ENCODE data around the gene EDAR. TPM values are rescaled to one million over a fixed set of nuclear protein-coding genes. Genes with fewer than 3 reads are reported as not detected.

Gene EDAR
- total RNA-seq, 1 donor from 2014 or later = not detected

DNA sequence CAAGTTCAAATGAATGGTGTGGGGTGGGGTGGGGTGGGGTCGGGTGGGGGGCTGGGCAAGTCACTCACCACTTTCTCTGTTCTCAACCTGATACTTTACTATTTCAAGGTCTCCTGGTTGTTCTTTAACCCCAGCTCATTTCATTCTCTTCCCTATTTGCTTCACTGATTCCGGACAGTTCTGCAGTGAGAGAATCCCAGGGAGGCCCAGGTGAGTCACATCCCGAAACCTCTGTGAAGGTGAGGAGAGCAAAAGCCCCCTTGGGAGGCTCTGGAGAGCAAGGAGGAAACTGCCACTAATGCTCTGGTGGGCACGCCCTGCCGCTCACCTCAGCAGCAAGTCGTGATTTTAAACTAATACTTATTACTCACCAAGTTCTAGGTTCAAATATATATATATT lies 8.9 kb downstream of the EDAR start:
- DNase-seq (ENCODE audit: low read depth) = no peak
- Histone ChIP-seq H3K27ac (ENCODE audit: low read depth, low read length) (no peak overlapping the region), H3K36me3 (ENCODE audit: insufficient read depth, low read length) (no peaks in the 10 kb centered on the region), H3K9ac (ENCODE audit: low read length) (no peak overlapping the region), H3K4me1 (ENCODE audit: insufficient read depth, low read length) (no peaks in the 10 kb centered on the region), H3K4me2 (ENCODE audit: low read length) (no peak overlapping the region), H3K79me2 (ENCODE audit: insufficient read depth, low read length) (no peaks in the 10 kb centered on the region), H4K20me1 (ENCODE audit: insufficient read depth, low read length) (no peaks in the 10 kb centered on the region), H2AFZ (ENCODE audit: low read depth, low read length) (no peak overlapping the region), H3K4me3 (ENCODE audit: insufficient read depth, low read depth, low read length) (no peak overlapping the region), H3K27me3 (ENCODE audit: insufficient read depth, low read length) (peaks cover 52% of the 10 kb centered on the region), H3K9me3 (ENCODE audit: insufficient read depth, low read depth, low read length) (no peaks in the 10 kb centered on the region)
- Mint-ChIP-seq H3K36me3 (ENCODE audit: low read depth, unreplicated experiment) (no peaks in the 10 kb centered on the region), H3K27ac (ENCODE audit: unreplicated experiment) (no peak overlapping the region), H3K27me3 (ENCODE audit: low read depth, unreplicated experiment) (peaks cover 77% of the 10 kb centered on the region), H3K4me1 (ENCODE audit: low read depth, unreplicated experiment) (peaks cover 4% of the 10 kb centered on the region), H3K9me3 (ENCODE audit: unreplicated experiment) (peaks cover 6% of the 10 kb centered on the region), H3K4me3 (ENCODE audit: unreplicated experiment) (no peak overlapping the region)
- FAIRE-seq = no peak
- TF ChIP-seq, protein P1, sequence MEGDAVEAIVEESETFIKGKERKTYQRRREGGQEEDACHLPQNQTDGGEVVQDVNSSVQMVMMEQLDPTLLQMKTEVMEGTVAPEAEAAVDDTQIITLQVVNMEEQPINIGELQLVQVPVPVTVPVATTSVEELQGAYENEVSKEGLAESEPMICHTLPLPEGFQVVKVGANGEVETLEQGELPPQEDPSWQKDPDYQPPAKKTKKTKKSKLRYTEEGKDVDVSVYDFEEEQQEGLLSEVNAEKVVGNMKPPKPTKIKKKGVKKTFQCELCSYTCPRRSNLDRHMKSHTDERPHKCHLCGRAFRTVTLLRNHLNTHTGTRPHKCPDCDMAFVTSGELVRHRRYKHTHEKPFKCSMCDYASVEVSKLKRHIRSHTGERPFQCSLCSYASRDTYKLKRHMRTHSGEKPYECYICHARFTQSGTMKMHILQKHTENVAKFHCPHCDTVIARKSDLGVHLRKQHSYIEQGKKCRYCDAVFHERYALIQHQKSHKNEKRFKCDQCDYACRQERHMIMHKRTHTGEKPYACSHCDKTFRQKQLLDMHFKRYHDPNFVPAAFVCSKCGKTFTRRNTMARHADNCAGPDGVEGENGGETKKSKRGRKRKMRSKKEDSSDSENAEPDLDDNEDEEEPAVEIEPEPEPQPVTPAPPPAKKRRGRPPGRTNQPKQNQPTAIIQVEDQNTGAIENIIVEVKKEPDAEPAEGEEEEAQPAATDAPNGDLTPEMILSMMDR (IDR thresholded peaks at IDR 0.05; ENCODE audit: insufficient read depth, low read depth, low read length) = no peak
- TF ChIP-seq EZH2 (IDR thresholded peaks at IDR 0.05; ENCODE audit: insufficient read depth, low read length) = no peak

DNA sequence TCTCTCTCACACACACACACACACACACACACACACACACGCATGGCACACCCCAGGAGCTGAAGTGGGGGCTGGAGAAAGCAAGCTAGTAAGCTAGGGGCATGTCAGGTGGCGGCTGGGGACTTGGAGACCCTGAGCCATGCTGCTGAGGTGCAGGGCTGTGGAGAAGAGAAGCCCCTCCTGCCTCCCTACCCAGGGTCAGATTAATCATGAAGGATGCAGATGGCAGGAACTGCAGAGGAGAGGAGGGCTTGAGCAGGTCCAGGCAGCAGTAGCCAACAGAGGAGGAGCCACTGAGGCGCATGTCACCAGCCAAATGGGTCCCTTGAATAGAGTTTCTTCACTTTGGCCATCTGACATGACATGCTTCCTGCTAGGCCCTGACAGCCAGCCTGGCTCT lies 9.6 kb downstream of the EDAR start:
- Histone ChIP-seq H4K20me1 (ENCODE audit: insufficient read depth, low read length) (no peaks in the 10 kb centered on the region), H2AFZ (ENCODE audit: low read depth, low read length) (no peak overlapping the region), H3K9me3 (ENCODE audit: insufficient read depth, low read depth, low read length) (no peaks in the 10 kb centered on the region), H3K36me3 (ENCODE audit: insufficient read depth, low read length) (no peaks in the 10 kb centered on the region), H3K4me1 (ENCODE audit: insufficient read depth, low read length) (no peaks in the 10 kb centered on the region), H3K4me3 (ENCODE audit: insufficient read depth, low read depth, low read length) (no peak overlapping the region), H3K27me3 (ENCODE audit: insufficient read depth, low read length) (peaks cover 50% of the 10 kb centered on the region), H3K9ac (ENCODE audit: low read length) (no peak overlapping the region), H3K79me2 (ENCODE audit: insufficient read depth, low read length) (no peaks in the 10 kb centered on the region), H3K4me2 (ENCODE audit: low read length) (no peak overlapping the region), H3K27ac (ENCODE audit: low read depth, low read length) (no peak overlapping the region)
- H3K4me3 Mint-ChIP-seq (ENCODE audit: unreplicated experiment) = no peak overlapping the region
- peaks cover 8% of the 10 kb centered on the region for H3K9me3 Mint-ChIP-seq (ENCODE audit: unreplicated experiment)
- H3K27ac Mint-ChIP-seq (ENCODE audit: unreplicated experiment) = no peak overlapping the region
- peaks cover 77% of the 10 kb centered on the region for H3K27me3 Mint-ChIP-seq (ENCODE audit: low read depth, unreplicated experiment)
- peaks cover 4% of the 10 kb centered on the region for H3K4me1 Mint-ChIP-seq (ENCODE audit: low read depth, unreplicated experiment)
- no peaks in the 10 kb centered on the region for H3K36me3 Mint-ChIP-seq (ENCODE audit: low read depth, unreplicated experiment)
- no peak for TF ChIP-seq EZH2 (IDR thresholded peaks at IDR 0.05; ENCODE audit: insufficient read depth, low read length)
- TF ChIP-seq, protein P1 (IDR thresholded peaks at IDR 0.05; ENCODE audit: insufficient read depth, low read depth, low read length) = no peak
- DNase-seq (ENCODE audit: low read depth) = no peak
- no peak for FAIRE-seq

DNA sequence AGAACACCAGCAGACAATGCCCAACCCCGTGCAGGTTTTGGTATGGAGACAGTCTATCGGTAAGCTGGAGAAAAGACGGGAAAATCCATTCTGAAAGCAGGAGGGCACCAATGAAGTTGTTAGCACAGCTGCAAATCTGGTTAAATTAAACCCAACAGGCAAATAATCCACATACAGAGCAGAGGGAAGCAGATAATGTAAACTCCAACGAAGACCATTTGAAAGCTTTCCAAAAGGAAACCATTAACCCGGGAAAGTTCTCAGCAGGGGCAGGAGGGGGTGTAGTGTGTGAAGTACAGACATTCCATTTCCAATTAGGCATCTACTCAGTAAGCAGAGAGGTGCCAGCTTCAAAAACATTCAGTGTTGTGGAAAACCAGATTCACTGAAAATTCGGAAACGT lies 10.3 kb downstream of the EDAR start:
- H3K27me3 Mint-ChIP-seq (ENCODE audit: low read depth, unreplicated experiment) = peaks cover 70% of the 10 kb centered on the region

More for the DNA sequence above, 10.3 kb downstream of the EDAR start:
- H3K36me3 Mint-ChIP-seq (ENCODE audit: low read depth, unreplicated experiment) = no peaks in the 10 kb centered on the region
- Histone ChIP-seq H3K9ac (ENCODE audit: low read length) (no peak overlapping the region), H3K9me3 (ENCODE audit: insufficient read depth, low read depth, low read length) (no peaks in the 10 kb centered on the region), H4K20me1 (ENCODE audit: insufficient read depth, low read length) (no peaks in the 10 kb centered on the region), H3K36me3 (ENCODE audit: insufficient read depth, low read length) (no peaks in the 10 kb centered on the region), H2AFZ (ENCODE audit: low read depth, low read length) (no peak overlapping the region), H3K4me1 (ENCODE audit: insufficient read depth, low read length) (no peaks in the 10 kb centered on the region), H3K4me2 (ENCODE audit: low read length) (peak overlapping the region; percentile 46), H3K79me2 (ENCODE audit: insufficient read depth, low read length) (no peaks in the 10 kb centered on the region), H3K27me3 (ENCODE audit: insufficient read depth, low read length) (peaks cover 44% of the 10 kb centered on the region), H3K27ac (ENCODE audit: low read depth, low read length) (no peak overlapping the region), H3K4me3 (ENCODE audit: insufficient read depth, low read depth, low read length) (no peak overlapping the region)
- no peak for DNase-seq (ENCODE audit: low read depth)
- no peak overlapping the region for H3K4me3 Mint-ChIP-seq (ENCODE audit: unreplicated experiment)
- H3K27ac Mint-ChIP-seq (ENCODE audit: unreplicated experiment) = no peak overlapping the region
- peaks cover 4% of the 10 kb centered on the region for H3K4me1 Mint-ChIP-seq (ENCODE audit: low read depth, unreplicated experiment)
- no peak for FAIRE-seq
- TF ChIP-seq, protein P1 (IDR thresholded peaks at IDR 0.05; ENCODE audit: insufficient read depth, low read depth, low read length) = no peak
- TF ChIP-seq EZH2 (IDR thresholded peaks at IDR 0.05; ENCODE audit: insufficient read depth, low read length) = no peak
- H3K9me3 Mint-ChIP-seq (ENCODE audit: unreplicated experiment) = peaks cover 6% of the 10 kb centered on the region

All from astrocyte (in vitro differentiated cells and primary cell).